ENCODE data around the gene SUCO.

- TF ChIP-seq POLR2A (IDR thresholded peaks at IDR 0.05): no peak
- TF ChIP-seq POLR2AphosphoS5 (IDR thresholded peaks at IDR 0.05): no peak
- no peak for TF ChIP-seq CTCF (IDR thresholded peaks at IDR 0.05)
- no peak for TF ChIP-seq EP300 (IDR thresholded peaks at IDR 0.05)
Observed at GRCh38 chr1:172507741-172508140, 25.2 kb upstream of the SUCO start.
